Renal cortex interstitium (tissue), 11 donors: ENCODE measurements around the gene EIF4G2. TPM values are rescaled to one million over a fixed set of nuclear protein-coding genes. Genes with fewer than 3 reads are reported as not detected.
A peak's percentile ranks its signal among the peaks of the same experiment; 100 is the strongest.

ENCODE experiments used
- DNase-seq, 11 donors: peaks; one replicate each; pipeline ENCODE4 v3.0.0-alpha.2; 2013; ENCODE audit warnings: low read depth in 9 of 11, low spot score in 4 of 11; ENCODE audit errors: extremely low read depth in 1 of 11
- polyA plus RNA-seq, 3 donors: library from polyadenylated mRNA; unstranded; fragments of 120-200 nt; gene quantifications; one replicate each; pipeline ENCODE4 v1.2.1, GENCODE V29; 2013; ENCODE audit not compliant: insufficient read length in 3 of 3

Gene EIF4G2
- polyA plus RNA-seq, 3 donors: 791 to 984 (median 866) TPM

DNA sequence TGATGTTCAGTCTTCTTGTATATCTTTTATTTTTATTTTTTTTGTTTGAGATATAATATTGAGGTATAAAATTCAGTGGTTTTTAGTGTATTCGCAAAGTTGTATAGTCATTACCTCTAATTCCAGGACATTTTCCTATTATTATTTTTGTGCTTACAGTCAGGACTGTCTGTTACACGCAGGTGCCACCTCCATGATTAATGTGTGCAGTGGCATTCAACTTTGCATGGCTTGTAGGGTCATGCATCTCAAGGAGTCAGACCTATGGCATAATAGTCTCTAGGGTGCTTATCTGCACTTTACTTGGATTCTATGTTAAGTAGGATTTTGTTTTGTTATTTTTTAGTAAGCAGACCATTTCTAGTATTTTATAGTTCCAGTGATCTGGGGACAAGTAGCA is 56.7 kb downstream of the EIF4G2 start:
- no peak for DNase-seq

DNA sequence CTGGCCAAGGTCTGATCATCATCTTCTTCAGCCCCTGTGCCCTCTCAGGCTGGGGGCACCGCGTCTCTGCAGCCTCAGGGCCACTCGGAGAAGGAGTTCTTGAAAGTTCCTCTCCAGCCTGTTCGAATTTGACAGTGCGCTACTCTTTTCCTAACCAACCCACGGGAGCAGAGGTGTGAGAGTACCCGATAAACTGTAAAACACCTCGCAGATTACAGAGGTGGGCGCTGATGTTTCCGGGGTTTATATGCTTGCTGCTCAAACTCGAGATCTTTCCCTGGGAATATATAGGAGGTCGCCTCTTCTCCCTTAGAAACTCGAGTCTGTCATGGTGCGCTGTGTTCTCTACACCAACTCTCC is 57.2 kb downstream of the EIF4G2 start:
- no peak for DNase-seq

DNA sequence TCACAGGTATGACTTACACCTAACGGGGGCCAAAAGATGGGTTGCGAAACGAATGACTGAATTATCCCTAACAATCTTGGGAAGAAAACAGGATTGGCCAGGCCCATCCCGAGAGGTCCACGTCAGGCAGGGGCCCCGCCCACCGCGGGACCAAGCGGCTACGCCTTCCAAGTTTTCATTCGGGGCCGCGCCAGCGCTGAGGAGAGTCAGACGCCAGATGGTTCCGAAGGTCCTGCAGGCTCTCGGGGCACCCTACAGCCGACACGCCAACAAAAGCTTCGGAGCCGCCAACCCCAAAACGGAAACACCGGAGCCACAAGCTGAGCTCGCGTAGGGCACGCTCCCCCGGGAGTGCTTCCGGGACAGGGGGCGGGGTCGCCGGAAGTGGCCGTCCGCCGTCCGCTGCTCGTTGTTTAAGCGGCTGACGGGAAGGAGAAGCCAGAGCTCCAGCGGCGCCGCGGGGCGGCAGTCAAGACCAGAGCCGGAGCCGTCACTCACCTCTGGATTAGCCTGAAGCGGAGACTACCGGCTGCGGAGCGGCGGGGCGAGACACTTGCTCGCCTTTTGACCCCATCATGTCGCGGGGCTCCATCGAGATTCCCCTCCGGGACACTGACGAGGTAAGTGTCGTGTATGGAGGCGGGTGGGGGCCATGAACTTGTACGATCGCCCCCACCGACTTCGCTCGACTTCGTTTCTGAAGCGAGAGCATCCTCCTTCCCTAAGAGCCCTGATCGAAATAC is 57.7 kb downstream of the EIF4G2 start, which contains the start of gene CTR9:
CTR9 (plus strand) TSS at position 409 of the 743 bp plus-strand sequence; CDS start at position 576, 167 bp downstream.
- peak; percentile 85 to 93 (median 88) for DNase-seq

DNA sequence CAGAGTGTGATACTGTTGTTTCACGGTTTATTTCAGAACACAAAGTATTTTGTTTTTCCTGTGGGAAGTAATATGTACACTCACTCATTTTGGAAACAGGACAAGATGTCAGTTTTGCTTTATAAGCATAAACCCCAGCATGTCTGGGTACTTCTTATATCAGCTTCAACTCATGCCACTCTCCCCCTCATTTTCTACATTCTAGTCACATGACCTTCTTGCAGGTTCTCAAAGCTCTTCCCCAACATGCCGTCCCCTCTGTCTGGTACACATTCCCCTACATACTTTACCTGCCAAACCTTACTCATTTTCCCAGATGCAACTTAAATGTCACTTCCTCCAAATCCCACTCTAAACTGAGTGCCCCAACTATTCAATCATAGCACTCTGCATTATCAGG is 59.2 kb downstream of the EIF4G2 start:
- no peak for DNase-seq

DNA sequence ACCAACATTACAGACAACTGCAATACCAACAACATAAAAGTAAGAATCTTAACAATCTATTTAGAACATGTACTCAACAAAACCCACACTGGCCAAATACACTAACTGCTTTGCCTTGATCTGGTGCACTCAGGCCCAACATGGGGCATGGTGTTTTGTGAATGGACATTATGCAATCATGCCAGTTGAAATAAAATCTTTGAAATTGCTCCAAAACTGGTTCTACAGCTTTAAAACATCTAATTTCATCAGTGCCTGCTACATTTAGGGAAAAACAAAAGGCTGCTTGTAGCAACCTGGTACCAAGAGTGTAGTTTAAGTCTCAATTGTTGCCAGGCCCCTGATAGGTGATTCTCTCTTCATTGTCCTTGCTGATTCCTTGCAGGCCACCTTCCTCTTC is 61.0 kb downstream of the EIF4G2 start:
- no peak for DNase-seq

Other genes with a start within 250 kb of the EIF4G2 start
- gene LYVE1, start 240.3 kb downstream of the EIF4G2 start, polyA plus RNA-seq: 10 to 100 TPM; 59.3 to 71.7 (median 67.2) TPM
- 10 to 100 TPM in 1 of 3 donors, 1 to 10 TPM in 2; 9.2 to 10.8 (median 9.6) TPM for gene IRAG1, start 115.2 kb downstream of the EIF4G2 start, polyA plus RNA-seq
- gene CTR9, start 57.7 kb downstream of the EIF4G2 start, polyA plus RNA-seq: 10 to 100 TPM; 60.7 to 68.9 (median 68.5) TPM
- gene ZBED5, start 49.1 kb upstream of the EIF4G2 start, polyA plus RNA-seq: 100 to 1,000 TPM in 2 of 3 donors, 10 to 100 TPM in 1; 98.6 to 116 (median 107) TPM